ENCODE data around the gene PAK2. TPM values are rescaled to one million over a fixed set of nuclear protein-coding genes. Genes with fewer than 3 reads are reported as not detected.
A peak's percentile ranks its signal among the peaks of the same experiment; 100 is the strongest.

The PAK2 gene
- total and polyA plus RNA-seq, 2 experiments from 2014 or later = 24.3 to 49.4 TPM

GRCh38 chr3:196772897-196773296, 33.2 kb downstream of the PAK2 start (continued):
- no peak for TF ChIP-seq ZNF462 (CRISPR knock-in tag; IDR thresholded peaks at IDR 0.05)
- TF ChIP-seq ETS1 (IDR thresholded peaks at IDR 0.05) = no peak

GRCh38 chr3:196774191-196774820, 34.6 kb downstream of the PAK2 start:
- H3K4me2 ChIP-seq = no peak overlapping the region
- no peak for ATAC-seq
- H3K4me1 ChIP-seq (ENCODE audit: insufficient read depth) = peaks cover 24% of the 10 kb centered on the region
- no peak overlapping the region for H3K4me3 ChIP-seq
- peaks cover 54% of the 10 kb centered on the region for H4K20me1 ChIP-seq (replicated peaks; ENCODE audit: insufficient read depth)
- H3K27me3 ChIP-seq (ENCODE audit: insufficient read depth) = no peaks in the 10 kb centered on the region
- H3F3A ChIP-seq (replicated peaks; ENCODE audit: low read depth) = no peaks in the 10 kb centered on the region
- no peak overlapping the region for H2AFZ ChIP-seq
- TF ChIP-seq NANOG (IDR thresholded peaks at IDR 0.05; ENCODE audit: borderline replicate concordance) = no peak
- Mint-ChIP-seq H3K9me3 (peaks cover 3% of the 10 kb centered on the region; the same call in 1 of the 3 replicates), H3K4me3 (no peak overlapping the region), H3K27me3 (ENCODE audit: insufficient read depth, low read depth, poor library complexity) (peaks cover 3% of the 10 kb centered on the region), H3K36me3 (ENCODE audit: low read depth) (peaks cover 22% of the 10 kb centered on the region), H3K4me1 (peaks cover 22% of the 10 kb centered on the region; the same call in 2 of the 3 replicates), H3K27ac (peak overlapping the region; percentile 85)
- no peaks in the 10 kb centered on the region for H3K9me2 ChIP-seq (ENCODE audit: insufficient read depth)
- DNase-seq (ENCODE audit: low spot score) = no peak
- H3K36me3 ChIP-seq (ENCODE audit: insufficient read depth) = no peaks in the 10 kb centered on the region; the same call in 1 of the 2 replicates
- peaks cover 100% of the 10 kb centered on the region for H3K79me2 ChIP-seq (replicated peaks; ENCODE audit: insufficient read depth)
- H3K27ac ChIP-seq (ENCODE audit: low read depth) = peak overlapping the region; percentile 66; the same call in 1 of the 2 replicates

Data from GM23338 (cell line).